GF-D8 (cell line): ENCODE results near the gene PGLYRP4.
"Not testable (repeated sequence)": the region's sequence is repeated elsewhere in the genome, so short reads cannot be mapped to it uniquely, and the experiment has no call there.

Source experiments
- DNase-seq: peaks from one replicate; lab custom pipeline; 2025; lab: John Stamatoyannopoulos, UW

Gene PGLYRP4

DNA sequence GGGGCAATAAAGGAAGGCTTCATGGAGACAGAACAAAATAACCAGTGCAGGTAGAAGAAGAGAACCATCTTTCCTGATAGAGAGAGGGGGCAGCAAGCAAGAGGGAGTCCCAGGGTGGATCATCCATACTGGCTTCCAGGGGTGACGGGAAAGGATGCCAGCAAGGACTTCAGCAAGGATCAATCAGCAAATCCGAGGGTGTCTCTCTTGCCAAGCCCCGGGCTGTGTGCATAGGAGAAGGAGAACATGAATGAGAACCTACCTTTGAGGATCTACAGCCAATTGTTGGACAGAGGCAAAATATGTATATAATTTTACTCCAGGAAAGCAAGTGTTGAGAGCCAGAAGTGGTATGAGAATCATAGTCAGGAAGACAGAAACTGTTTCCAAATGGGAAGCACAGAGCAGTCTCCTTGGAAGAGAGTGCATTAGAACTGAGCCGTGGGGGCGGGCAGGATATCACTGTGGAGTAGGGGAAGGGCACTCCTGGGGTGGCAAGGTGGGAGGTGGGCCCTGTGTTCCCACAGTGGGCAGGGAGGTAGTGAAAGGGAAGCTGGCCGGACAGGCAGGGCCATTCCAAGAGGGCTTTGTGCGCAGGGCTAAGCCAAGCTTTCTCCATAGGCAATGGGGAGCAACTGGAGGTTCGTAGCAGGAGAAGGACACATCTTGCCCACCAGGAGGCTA, 7.9 kb upstream of the PGLYRP4 start:
- DNase-seq = no peak

DNA sequence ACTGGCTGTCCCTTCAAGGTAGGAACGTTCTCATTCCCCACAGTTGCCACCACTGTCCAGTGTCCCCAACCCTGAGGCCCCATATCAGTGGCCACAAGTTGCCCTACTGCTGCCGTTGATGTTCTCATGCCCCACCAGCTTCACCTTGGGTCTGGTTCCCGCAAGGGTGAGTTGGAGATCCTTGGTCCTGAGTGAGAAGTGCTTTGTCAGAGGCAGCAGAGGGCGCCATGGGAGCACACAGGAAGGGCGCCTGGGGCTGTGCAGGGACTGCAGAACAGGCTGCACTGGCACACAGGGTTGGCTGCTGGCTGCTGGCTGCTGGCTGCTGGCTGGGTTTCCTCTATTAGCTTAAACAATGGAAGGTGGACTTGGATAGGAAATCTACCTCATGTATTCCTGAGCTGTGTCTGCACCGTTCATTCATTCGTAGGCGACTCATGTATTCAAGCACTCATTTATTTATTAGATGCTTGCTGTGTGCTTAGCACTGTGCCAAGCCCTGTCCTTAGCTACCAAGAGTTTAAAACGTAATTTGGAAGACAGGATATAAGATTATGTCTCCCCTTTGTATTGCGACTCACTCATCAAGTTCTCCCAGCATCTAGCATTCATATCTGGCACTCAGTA, 6.9 kb upstream of the PGLYRP4 start:
- DNase-seq = peak; percentile 53

DNA sequence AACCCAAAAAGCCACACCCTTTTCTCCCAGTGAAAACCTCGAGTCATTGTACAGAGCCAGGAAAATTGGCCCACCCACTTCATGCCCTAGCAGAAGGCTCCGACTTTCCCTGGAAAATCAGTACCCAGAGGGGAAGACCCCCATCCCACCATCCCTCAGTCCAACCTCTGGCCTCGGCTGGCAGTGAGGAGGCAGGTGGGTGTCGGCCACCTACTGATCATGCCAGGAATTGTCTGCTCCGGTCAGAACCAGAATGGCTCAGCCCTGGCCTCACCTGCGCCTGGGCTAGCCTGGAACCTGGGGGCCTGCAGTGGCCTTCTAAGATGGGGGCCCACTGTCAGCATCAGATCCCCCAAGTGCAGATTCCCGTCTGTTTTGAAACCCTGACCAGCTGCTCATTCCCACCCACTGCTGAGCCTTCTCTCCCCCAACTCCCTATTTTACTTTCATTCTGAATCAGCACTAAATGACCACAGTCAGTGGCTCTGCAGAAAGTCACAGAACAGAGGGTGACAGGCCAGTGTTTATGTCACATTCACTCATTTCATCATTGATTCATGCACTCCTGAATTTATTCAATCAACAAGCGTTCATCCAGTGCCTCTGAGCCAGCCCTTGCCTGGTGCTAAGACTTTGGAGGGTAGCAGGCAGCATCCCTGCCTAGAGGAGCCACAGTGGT, 6.0 kb upstream of the PGLYRP4 start:
- DNase-seq = no peak

DNA sequence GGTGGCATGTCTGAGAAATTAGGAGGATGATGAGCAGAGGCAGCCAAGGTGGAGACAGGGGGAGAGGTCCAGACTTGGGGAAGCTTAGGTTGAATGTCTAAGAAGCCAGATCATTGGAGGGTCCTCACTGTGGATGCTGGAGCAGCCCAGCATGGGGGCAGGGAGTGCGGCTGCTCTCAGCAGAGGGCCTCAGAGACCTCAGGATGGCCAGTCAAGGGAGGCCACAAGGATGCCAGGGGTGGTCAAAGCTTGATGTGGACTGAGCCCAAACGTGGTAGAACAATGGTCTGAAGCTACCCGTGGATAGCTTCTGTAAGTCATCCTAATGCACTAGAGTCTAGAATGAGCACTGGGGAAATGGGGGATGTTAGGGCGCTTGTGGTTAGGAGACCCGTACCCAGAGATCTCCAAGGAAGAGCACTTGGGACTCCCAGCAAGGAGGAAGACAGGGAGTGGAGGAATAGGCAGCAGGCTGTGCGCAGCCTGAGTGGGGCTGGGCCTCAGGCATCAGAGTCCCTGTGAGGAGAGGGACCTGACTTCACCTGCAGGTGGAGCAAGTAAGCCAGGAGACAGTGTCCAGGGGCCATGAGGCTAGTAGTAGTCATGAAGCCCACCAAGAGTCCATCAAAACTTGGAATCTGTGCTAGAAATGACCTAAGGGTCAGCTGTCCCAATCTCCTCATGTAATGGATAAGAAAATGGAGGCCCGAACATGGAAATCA, 4.7 kb upstream of the PGLYRP4 start:
- DNase-seq = no peak

DNA sequence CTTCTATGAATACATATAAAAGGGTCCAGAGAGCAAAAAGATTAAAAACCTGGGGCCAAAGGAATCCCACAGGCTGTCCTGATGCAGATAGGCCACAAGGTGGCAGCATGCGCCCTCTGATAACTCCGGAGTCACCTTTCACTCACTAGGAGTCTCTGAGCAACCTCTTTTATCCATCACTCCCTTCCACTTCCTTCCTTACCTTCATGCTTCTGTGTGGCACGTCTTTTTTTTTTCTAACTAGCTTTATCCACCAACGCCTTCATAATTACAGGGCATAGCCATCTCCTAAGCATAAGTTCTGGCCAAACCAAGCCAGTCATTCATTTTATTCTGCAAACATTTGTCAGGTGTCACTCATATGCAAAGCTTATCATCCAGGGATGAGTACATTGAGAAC, 3.9 kb upstream of the PGLYRP4 start:
- DNase-seq = peak; percentile 14

DNA sequence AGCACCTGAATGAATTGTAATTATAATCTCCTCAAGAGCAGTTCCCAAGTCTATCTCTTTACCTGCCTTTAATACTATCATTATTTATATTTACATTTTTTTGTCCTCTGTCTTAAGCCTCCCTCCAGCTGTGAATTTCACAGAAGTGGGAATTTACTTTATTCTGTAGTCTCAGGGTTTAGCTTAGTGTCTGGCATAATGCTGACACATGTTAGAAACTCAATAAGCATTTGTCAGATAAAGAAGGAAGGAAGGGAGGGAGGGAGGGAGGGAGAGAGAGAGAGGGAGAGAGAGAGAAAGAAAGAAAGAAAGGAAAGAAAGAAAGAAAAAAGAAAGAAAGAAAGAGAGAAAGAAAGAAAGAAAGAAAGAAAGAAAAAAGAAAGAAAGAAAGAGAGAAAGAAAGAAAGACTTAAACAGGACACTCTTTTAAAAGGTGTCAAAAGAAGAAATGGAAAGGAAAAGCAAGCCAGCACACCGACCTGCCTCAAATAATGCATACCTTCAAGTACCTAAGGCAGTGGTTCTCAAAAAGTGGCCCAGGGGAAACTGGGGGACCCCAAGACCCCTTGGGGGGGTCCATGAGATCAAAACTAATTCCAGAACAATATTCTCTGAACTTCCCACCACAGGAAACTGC, 1.8 kb upstream of the PGLYRP4 start:
- no peak for DNase-seq

DNA sequence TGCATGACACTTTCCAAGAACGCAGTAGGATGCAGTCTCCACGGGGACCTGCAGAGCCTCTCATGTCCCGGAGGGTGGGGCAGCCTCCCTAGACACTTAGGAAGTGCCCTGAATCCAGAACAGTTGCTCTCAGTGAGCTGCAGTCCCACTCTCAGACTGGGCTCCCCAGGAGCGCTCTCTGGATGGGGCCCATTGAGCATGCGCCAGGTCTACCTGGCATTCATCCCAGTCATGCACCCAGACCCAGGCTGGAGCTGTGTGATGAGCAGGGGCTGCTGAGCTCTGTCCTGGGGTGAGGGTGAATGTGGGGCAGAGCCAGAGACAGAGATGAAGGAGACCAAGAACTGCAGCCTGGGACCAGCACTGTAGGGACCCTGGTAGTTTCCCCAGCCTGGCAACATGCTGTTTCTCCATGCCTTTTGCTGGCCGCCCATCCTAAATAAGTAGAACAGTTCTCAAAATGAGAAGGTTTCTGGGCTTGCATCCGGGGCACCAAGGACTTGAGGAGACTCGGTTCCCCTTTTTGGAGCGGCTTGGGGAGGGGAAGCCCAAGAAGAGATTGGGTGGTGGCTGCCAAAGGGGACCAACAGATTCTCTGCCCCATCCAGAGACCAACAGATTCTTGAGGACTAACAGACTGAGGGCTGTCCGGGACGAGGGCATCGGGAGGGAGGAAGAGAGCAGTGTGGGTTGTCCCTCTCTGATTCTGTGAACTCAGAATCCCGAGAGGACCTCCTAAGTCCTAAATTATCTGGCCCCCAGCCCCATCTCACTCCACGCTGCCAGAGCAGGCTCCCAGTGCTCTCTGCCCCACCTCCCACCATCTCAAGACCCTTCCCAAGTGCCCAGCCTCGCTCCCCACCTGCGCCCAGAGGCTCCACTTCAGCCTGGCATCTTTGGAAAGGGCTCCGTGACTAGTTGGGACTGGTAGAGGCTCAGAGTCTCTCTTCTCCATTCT, 1.0 kb upstream of the PGLYRP4 start:
- no peak for DNase-seq

DNA sequence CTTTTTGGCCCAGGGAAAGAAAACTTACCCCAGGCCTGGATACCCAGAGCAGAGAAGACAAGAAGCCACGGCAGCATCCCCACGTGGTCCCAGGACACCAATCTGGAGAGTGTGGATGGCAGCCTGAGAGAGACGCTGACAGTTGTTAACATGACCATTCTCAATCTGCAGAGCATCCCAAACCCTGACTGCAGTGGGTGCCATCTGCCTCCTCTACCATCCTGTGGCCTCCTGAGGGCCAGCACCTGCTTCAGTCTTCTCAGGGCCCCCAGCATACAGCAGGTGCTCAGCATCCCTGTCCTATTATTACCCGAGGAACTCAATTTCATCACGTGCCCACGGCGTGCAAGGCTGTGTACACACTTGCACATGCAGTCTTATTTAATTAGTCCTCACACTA, 785 bp downstream of the PGLYRP4 start:
- DNase-seq = no peak

DNA sequence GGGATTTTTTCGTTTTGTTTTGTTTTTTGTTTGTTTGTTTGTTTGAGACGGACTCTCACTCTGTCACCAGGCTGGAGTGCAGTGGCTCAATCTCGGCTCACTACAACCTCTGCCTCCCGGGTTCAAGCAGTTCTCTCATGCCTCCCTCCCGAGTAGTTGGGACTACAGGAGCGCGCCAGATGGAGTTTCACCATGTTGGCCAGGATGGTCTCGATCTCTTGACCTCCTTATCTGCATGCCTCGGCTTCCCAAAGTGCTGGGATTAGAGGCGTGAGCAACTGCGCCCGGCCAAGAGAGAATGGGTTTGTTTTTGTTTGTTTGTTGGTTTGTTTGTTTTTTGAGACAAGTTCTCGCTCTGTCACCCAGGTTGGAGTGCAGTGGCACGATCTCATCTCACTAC, 1.6 kb downstream of the PGLYRP4 start:
- DNase-seq = not testable (repeated sequence)

DNA sequence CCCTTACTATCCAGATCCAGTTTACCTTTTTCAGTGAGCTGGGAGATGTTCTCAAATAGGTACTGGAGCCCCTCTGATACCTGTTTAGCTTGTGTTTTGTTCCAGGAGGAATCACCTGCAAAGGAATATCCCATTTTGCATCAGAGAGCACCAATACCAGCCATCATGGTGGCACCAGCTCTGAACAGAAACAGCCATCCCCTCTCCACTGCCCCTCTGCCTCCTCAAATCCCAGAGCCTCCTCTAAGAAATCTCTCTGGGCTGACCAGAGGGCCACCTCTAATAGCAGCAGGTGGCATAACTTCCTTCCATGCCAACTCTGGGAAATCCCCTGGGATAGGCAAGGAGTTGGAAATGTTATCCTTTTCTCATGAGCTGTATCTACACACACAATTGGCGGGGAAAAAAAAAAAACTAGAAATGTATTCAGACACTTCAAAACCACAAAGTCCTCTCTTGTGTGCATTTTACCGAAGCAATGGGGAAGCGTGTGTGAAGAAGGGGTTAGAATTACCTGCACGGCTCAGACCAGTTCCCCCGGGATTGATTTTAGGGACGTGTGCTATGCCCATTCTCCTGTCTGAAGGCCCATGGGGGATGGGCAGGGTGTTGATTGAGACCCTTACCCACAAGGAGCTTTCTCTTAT, 2.4 kb downstream of the PGLYRP4 start:
- no peak for DNase-seq

DNA sequence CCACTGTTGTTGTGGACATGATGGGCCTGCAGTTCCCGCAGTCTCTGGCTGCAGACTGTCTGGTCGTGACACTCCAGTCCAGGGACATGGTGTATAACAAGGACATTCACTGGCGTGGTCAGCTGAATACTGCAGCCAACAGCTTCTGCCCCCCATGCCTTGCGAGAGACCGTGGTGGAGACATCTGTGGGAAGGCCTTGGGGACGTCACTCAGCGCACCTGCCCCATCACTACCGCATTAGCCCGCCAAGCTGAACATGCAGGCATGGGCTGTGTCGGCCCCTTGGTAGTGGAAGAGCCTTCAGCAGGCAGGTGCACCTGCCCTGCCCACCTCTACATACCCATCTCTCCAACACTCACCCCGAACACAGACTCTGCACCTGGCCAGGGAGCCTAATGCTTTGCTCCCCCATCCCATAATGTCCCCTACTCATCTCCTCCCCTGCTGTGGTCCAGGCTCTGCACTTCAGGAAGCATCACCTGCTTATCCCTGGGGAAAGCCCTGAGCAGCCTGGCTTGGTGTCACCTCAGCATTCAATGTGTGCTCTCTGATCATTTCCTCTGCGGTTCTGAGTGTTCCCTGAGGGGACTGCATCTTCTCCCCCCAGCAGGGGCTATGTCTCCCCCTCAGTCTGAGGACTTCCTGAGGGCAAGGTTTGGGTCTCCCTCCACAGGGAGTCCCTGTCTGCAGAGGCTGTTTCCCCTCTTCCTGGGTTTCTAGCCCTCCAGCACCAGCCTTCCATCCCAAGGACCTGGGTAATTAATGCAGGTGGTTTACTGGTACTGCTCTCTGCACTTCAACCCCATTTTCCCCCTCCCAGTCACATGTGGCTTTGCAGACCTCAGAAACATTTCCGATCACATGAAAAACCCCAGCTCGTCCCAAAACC, 3.2 kb downstream of the PGLYRP4 start:
- DNase-seq = no peak

DNA sequence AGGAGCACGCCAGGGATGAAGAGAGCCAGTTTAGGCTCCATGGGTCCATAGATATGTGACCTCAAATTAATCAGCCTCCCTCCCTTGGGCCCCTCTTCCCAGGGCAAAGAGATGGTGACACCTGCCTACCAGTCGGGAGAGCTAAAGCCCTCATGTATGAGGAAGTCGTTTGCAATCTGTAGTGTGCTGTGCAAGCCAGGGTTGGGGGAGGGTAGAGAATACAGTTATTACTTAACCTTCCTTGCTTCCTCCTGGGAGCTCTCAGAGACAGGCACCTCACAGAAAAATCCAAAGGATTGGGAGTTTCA, 4.0 kb downstream of the PGLYRP4 start:
- peak; percentile 47 for DNase-seq

DNA sequence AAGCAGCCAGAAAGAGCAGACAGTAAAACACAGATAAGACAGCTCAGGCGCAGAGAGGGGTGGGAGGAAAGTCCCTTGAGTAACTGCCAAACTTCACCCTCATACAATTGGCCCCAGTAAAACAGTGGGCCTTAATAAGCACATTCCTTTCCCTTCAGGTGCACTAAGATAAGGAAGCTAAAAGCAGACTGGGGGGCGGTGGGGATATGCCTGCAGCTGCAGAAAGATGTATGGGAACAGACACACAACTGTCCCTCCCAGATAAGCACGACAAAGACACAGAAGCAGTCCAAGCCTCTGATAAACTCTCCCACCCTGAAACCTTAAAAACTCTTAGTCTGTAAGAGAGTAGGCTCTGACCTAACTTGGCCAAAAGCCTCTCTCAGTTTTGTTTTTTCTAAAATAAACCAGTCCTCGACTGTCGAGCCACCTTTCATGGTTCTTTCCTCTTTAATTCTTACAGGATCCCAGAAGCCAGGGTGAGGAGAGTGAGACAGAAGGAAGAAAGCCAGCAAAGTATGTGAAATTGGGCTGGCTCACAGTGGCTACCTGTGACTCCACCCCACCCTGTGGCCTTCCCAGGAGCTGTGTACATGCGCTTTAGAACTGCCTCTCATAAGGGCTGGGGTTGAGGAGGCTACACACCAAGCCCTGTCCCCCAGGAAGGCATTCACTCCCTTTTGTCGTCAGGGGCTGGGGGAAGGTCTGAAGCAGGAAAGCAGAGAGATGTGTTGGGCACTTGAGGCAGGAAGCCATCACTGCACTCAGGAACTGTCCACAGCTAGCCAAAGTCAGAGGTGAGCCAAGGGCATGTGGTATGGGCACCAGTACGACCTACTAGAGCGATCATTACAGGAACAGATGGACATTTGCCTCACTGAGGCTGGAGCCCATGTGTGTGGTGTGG, 4.6 kb downstream of the PGLYRP4 start:
- DNase-seq = no peak

DNA sequence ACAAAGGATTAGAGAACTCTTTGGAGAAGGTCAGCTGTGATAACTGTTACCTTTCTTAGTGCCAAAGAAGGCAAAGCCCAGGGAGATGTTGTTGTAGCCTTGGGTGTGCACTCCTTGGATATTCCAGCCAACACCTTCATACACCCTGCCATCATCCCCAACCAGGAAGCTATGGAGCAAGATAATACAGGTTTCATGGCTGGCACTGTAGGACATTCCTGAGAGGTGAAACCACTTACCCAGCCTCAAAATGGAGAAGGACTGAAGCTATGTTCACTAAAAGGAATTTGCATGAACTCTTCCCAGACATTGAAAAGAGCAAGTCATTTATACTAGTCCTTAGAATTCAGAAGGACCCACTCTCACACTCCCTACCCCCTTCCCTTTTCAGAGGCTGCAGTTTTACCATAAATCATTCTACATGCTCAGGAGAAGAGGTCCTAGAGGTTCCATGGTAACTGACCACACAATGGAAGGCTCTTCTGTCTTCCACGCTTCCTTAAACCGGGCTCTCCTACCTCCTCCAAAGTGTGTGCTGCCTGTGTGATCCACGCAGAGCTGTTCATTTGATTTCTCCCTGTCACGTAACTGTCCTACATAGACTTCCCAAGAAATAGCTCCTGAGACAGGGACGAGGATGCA, 5.5 kb downstream of the PGLYRP4 start:
- DNase-seq = no peak

DNA sequence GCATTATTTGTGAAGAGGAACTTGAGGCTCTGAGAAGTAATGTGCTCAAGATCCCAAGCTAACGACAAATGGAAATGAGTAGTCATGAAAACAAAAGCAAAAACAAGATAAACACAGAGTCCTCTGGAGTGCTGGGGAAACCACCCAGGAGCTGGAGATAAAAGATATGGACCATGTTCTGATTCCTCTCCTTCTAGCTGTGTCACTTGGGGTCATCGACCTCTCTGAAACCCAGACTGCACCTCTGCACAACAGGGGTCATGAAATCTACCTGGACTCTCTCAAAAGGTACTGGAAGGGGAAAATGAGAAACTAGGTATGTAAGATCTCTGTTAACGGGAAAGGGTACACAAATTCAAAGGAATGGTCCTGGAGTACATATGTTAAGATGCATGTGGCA, 6.5 kb downstream of the PGLYRP4 start:
- no peak for DNase-seq

DNA sequence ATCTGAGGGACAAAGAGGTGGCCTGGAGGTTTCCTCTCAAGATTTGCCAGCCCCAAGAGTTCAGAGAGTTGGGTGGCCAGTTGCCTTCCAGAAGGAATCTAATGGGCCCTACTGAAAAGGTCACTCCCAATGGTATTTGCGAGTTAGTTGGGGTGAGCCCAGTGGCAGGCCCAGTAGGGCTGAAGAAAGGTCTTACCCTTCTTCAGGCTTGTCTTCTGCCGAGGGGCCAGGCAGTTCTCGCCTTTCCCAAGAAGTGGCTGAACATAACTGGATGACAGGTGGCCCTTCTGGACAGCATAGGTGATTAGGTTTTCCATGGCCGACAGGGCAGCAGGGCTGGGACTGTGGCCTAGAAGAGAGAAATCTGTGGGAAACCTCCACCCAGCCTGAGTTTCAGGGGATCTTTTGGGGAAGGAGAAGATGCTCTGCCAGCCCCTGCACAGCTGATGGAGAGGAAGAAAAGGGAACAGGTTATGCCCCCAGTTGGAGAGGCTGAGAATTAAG, 7.2 kb downstream of the PGLYRP4 start:
- no peak for DNase-seq

DNA sequence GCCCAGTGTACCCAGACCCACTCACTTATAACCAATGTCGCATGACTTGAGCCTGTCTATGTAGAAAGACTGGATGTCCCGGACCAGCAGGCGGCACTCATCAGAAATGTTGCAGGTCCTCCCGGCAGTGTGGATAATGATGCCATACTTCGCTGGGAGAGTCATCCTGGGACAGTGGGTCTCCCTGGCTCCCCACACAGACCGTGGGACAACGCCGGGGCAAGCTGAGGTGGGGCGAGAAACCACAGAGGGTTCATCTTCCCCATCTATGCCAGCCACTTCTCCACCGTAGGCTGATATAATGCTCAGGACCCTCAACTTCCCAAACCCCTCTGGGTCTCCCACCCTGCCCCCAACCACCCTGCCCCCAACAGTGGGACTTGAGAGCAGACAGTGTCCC, 8.3 kb downstream of the PGLYRP4 start:
- no peak for DNase-seq

DNA sequence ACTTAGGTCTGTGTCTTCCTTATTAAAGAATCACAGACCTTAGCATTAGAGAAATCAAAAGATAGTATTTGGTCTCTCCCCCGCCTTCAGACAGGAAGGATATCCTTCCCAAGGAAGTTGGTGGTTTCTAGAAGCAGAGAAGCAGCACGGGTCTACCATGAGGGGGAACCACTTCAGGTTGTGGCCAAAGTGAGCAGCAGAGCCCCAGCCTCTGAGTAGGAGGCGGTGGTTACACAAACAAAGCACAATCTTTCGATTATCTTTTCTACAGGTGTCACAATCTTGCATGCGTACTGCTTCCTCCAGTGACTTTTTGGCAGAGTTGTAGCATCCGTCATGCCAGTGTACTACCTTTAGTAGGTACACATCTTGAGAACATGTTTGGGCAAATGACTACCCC, 8.8 kb downstream of the PGLYRP4 start:
- no peak for DNase-seq
